Activated T-helper 2 cell treated with anti-CD3 and anti-CD28 coated beads, Interferon-gamma antibody, Interleukin-2, Interleukin-4, amounts not matched to agents 10 μg/mL and 5 μg/mL and 100 μg/mL, durations not matched to agents 14 hours and 24 hours and 36 hours (primary cell): ENCODE measurements around the gene BIN1. TPM values are rescaled to one million over a fixed set of nuclear protein-coding genes. Genes with fewer than 3 reads are reported as not detected.

ENCODE experiments used
- DNase-seq: peaks from one replicate; pipeline ENCODE4 v3.0.0; 2021; ENCODE audit warnings: low spot score
- H3K27ac Mint-ChIP-seq: one replicate; pipeline ENCODE4 v1.8.0; 2021; ENCODE audit warnings: mixed read lengths
- H3K27me3 Mint-ChIP-seq: one replicate; pipeline ENCODE4 v1.8.0; 2021; ENCODE audit warnings: low read depth, mixed read lengths
- H3K36me3 Mint-ChIP-seq: one replicate; pipeline ENCODE4 v1.8.0; 2021; ENCODE audit warnings: low read depth, mixed read lengths
- H3K4me1 Mint-ChIP-seq: one replicate; pipeline ENCODE4 v1.8.0; 2021; ENCODE audit warnings: low read depth, mixed read lengths
- H3K4me3 Mint-ChIP-seq: one replicate; pipeline ENCODE4 v1.8.0; 2021; ENCODE audit warnings: low read depth, mild to moderate bottlenecking, moderate library complexity, mixed read lengths
- H3K9me3 Mint-ChIP-seq: one replicate; pipeline ENCODE4 v1.8.0; 2021; ENCODE audit warnings: mixed read lengths
- intact Hi-C: fragments of 100-400 bp; cut with micrococcal nuclease; formaldehyde crosslinking; loops from one replicate; pipeline ENCODE4 v1.15.1; 2023
- total RNA-seq: library from RNA; stranded (reverse); gene quantifications from 2 replicates; pipeline ENCODE4 v1.2.3, GENCODE V29; 2022

The BIN1 gene
- total RNA-seq, 1 donor from 2014 or later: 51.7 TPM

GRCh38 chr2:127097471-127097765 lies 9.5 kb downstream of the BIN1 start:
- DNase-seq: no peak
- intact Hi-C loops: no loop called here
- Mint-ChIP-seq H3K36me3 (no peaks in the 10 kb centered on the region), H3K27ac (no peak overlapping the region), H3K4me3 (no peak overlapping the region), H3K4me1 (no peaks in the 10 kb centered on the region), H3K9me3 (no peaks in the 10 kb centered on the region), H3K27me3 (peaks cover 4% of the 10 kb centered on the region)

GRCh38 chr2:127096718-127097470 lies 10.1 kb downstream of the BIN1 start:
- peaks cover 2% of the 10 kb centered on the region for H3K27me3 Mint-ChIP-seq
- H3K4me1 Mint-ChIP-seq: no peaks in the 10 kb centered on the region
- no peaks in the 10 kb centered on the region for H3K36me3 Mint-ChIP-seq
- no peaks in the 10 kb centered on the region for H3K9me3 Mint-ChIP-seq
- no peak overlapping the region for H3K4me3 Mint-ChIP-seq
- intact Hi-C loops: no loop called here
- DNase-seq: no peak
- H3K27ac Mint-ChIP-seq: no peak overlapping the region

- no peak for DNase-seq
- Mint-ChIP-seq H3K9me3 (no peaks in the 10 kb centered on the region), H3K4me3 (no peak overlapping the region), H3K27me3 (peaks cover 2% of the 10 kb centered on the region), H3K27ac (no peak overlapping the region), H3K4me1 (no peaks in the 10 kb centered on the region), H3K36me3 (no peaks in the 10 kb centered on the region)
- intact Hi-C loops: no loop called here
Observed at GRCh38 chr2:127096280-127096679, 10.7 kb downstream of the BIN1 start.

- H3K4me1 Mint-ChIP-seq: no peaks in the 10 kb centered on the region
- no peak overlapping the region for H3K27ac Mint-ChIP-seq
- H3K36me3 Mint-ChIP-seq: no peaks in the 10 kb centered on the region
- peaks cover 2% of the 10 kb centered on the region for H3K27me3 Mint-ChIP-seq
- intact Hi-C loops: no loop called here
- H3K4me3 Mint-ChIP-seq: no peak overlapping the region
- H3K9me3 Mint-ChIP-seq: no peaks in the 10 kb centered on the region
- no peak for DNase-seq
Observed at GRCh38 chr2:127095784-127096183, 11.2 kb downstream of the BIN1 start.

- Mint-ChIP-seq H3K4me1 (no peaks in the 10 kb centered on the region), H3K36me3 (no peaks in the 10 kb centered on the region), H3K27me3 (peaks cover 2% of the 10 kb centered on the region), H3K9me3 (no peaks in the 10 kb centered on the region), H3K4me3 (no peak overlapping the region), H3K27ac (no peak overlapping the region)
- intact Hi-C loops: no loop called here
- DNase-seq: no peak
Observed at GRCh38 chr2:127095367-127095641, 11.7 kb downstream of the BIN1 start.

- Mint-ChIP-seq H3K36me3 (no peaks in the 10 kb centered on the region), H3K4me3 (no peak overlapping the region), H3K4me1 (no peaks in the 10 kb centered on the region), H3K27ac (no peak overlapping the region), H3K27me3 (peaks cover 2% of the 10 kb centered on the region), H3K9me3 (no peaks in the 10 kb centered on the region)
- DNase-seq: no peak
- intact Hi-C loops: no loop called here
Observed at GRCh38 chr2:127094509-127095366, 12.2 kb downstream of the BIN1 start.

GRCh38 chr2:127093648-127094210 lies 13.2 kb downstream of the BIN1 start:
- Mint-ChIP-seq H3K4me3 (no peak overlapping the region), H3K4me1 (no peaks in the 10 kb centered on the region), H3K27ac (no peak overlapping the region), H3K36me3 (no peaks in the 10 kb centered on the region), H3K9me3 (no peaks in the 10 kb centered on the region), H3K27me3 (peaks cover 2% of the 10 kb centered on the region)
- DNase-seq: no peak
- intact Hi-C loops: no loop called here

GRCh38 chr2:127092901-127093516 lies 13.9 kb downstream of the BIN1 start:
- Mint-ChIP-seq H3K36me3 (no peaks in the 10 kb centered on the region), H3K27ac (no peak overlapping the region), H3K27me3 (peaks cover 6% of the 10 kb centered on the region), H3K4me3 (no peak overlapping the region), H3K9me3 (no peaks in the 10 kb centered on the region), H3K4me1 (no peaks in the 10 kb centered on the region)
- intact Hi-C loops: no loop called here
- no peak for DNase-seq

- Mint-ChIP-seq H3K36me3 (no peaks in the 10 kb centered on the region), H3K27ac (no peak overlapping the region), H3K27me3 (peaks cover 6% of the 10 kb centered on the region), H3K4me3 (no peak overlapping the region), H3K4me1 (no peaks in the 10 kb centered on the region), H3K9me3 (no peaks in the 10 kb centered on the region)
- no peak for DNase-seq
- intact Hi-C loops: no loop called here
Observed at GRCh38 chr2:127092306-127092705, 14.6 kb downstream of the BIN1 start.

GRCh38 chr2:127091886-127092285 lies 15.1 kb downstream of the BIN1 start:
- DNase-seq: no peak
- H3K4me3 Mint-ChIP-seq: no peak overlapping the region
- intact Hi-C loops: no loop called here

GRCh38 chr2:127091148-127091547 lies 15.8 kb downstream of the BIN1 start:
- no peak overlapping the region for H3K4me3 Mint-ChIP-seq
- H3K27ac Mint-ChIP-seq: no peak overlapping the region
- no peaks in the 10 kb centered on the region for H3K4me1 Mint-ChIP-seq
- no peak for DNase-seq
- intact Hi-C loops: no loop called here
- no peaks in the 10 kb centered on the region for H3K9me3 Mint-ChIP-seq
- H3K36me3 Mint-ChIP-seq: no peaks in the 10 kb centered on the region
- H3K27me3 Mint-ChIP-seq: peaks cover 5% of the 10 kb centered on the region

More at GRCh38 chr2:127091886-127092285, 15.1 kb downstream of the BIN1 start:
- no peak overlapping the region for H3K27ac Mint-ChIP-seq
- H3K27me3 Mint-ChIP-seq: peaks cover 6% of the 10 kb centered on the region
- no peaks in the 10 kb centered on the region for H3K9me3 Mint-ChIP-seq
- no peaks in the 10 kb centered on the region for H3K4me1 Mint-ChIP-seq
- no peaks in the 10 kb centered on the region for H3K36me3 Mint-ChIP-seq

- Mint-ChIP-seq H3K27ac (no peak overlapping the region), H3K36me3 (no peaks in the 10 kb centered on the region), H3K4me3 (no peak overlapping the region), H3K27me3 (peaks cover 3% of the 10 kb centered on the region), H3K4me1 (no peaks in the 10 kb centered on the region), H3K9me3 (no peaks in the 10 kb centered on the region)
- no peak for DNase-seq
- intact Hi-C loops: no loop called here
Observed at GRCh38 chr2:127090281-127091120, 16.5 kb downstream of the BIN1 start.
